ENCODE data around the gene TTBK2. TPM values are rescaled to one million over a fixed set of nuclear protein-coding genes. Genes with fewer than 3 reads are reported as not detected.

TTBK2 gene
- total RNA-seq, 4 donors from 2014 or later: 7.9 to 78.2 (median 18.2) TPM

DNA sequence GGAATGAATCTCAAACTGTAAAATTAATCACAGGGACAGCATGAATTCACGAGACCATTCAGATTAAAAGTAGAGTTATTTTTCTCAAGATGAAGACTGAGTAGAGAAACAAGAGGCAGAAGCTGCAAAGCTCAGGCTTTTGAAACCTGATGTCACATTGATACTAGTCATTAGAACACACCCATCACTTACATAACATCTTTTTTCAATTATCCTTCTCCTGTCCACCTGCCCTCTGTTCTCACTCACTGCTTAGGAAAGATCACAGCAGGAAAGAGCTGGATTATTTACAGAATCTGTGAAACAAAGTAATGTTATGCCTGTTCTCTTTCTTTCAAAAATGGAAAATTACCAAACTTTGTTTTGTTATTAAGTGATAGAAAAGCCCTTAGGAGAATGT, 111.7 kb downstream of the TTBK2 start:
- in situ Hi-C loops (cut with MboI; ENCODE audit: low pct_ligation_motif_present in 1 of 4, low pct_unique_long_range_greater_than_20kb in 1 of 4, low sequenced_read_pairs in 3 of 4) (no loop called here), intact Hi-C loops (cut with DNase I; ENCODE audit: low total_unique reads) (no loop called here)

DNA sequence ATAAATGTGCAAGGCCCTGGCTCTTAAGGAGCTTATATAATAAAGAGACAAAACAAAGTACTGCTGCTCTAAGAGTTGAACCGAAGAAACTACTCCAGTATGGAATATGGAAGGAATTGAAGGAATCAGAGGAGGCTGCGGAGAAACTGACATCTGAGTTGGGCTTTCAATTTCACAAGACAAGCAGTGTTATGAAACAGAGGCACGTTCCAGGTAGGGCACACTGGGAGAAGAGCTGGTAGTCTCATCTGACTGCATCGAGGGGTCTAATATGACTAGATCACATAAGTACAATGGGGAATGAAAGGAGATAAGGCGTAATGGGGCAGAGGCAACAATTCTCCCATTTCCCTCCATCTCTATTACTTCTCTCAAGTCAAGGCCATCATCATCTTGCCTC, 115.3 kb downstream of the TTBK2 start:
- Histone ChIP-seq H3K9me3 (no peaks in the 10 kb centered on the region), H3K27me3 (no peaks in the 10 kb centered on the region), H3K27ac (no peak overlapping the region), H3K4me1 (no peaks in the 10 kb centered on the region), H3K36me3 (no peaks in the 10 kb centered on the region), H3K4me3 (no peak overlapping the region)
- in situ Hi-C loops (cut with MboI; ENCODE audit: low pct_ligation_motif_present in 1 of 4, low pct_unique_long_range_greater_than_20kb in 1 of 4, low sequenced_read_pairs in 3 of 4): no loop called here
- intact Hi-C loops (cut with DNase I; ENCODE audit: low total_unique reads): no loop called here
- WGBS, 2 donors (ENCODE audit: low coverage in 1 of 2): 97 to 100% methylated on average over 2 to 5 of the region's 5 CpGs
- TF ChIP-seq POLR2A (IDR thresholded peaks at IDR 0.05): no peak
- TF ChIP-seq, protein P1, sequence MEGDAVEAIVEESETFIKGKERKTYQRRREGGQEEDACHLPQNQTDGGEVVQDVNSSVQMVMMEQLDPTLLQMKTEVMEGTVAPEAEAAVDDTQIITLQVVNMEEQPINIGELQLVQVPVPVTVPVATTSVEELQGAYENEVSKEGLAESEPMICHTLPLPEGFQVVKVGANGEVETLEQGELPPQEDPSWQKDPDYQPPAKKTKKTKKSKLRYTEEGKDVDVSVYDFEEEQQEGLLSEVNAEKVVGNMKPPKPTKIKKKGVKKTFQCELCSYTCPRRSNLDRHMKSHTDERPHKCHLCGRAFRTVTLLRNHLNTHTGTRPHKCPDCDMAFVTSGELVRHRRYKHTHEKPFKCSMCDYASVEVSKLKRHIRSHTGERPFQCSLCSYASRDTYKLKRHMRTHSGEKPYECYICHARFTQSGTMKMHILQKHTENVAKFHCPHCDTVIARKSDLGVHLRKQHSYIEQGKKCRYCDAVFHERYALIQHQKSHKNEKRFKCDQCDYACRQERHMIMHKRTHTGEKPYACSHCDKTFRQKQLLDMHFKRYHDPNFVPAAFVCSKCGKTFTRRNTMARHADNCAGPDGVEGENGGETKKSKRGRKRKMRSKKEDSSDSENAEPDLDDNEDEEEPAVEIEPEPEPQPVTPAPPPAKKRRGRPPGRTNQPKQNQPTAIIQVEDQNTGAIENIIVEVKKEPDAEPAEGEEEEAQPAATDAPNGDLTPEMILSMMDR (IDR thresholded peaks at IDR 0.05): no peak
- TF ChIP-seq EP300 (IDR thresholded peaks at IDR 0.05; ENCODE audit: low read depth): no peak
- TF ChIP-seq POLR2AphosphoS5 (IDR thresholded peaks at IDR 0.05): no peak
- DNase-seq: no peak

More for the DNA sequence above, 111.7 kb downstream of the TTBK2 start:
- Histone ChIP-seq H3K4me3 (no peak overlapping the region), H3K9me3 (no peaks in the 10 kb centered on the region), H3K27me3 (no peaks in the 10 kb centered on the region), H3K36me3 (no peaks in the 10 kb centered on the region), H3K4me1 (no peaks in the 10 kb centered on the region), H3K27ac (no peak overlapping the region)
- no peak for DNase-seq
- WGBS, 2 donors (ENCODE audit: low coverage in 1 of 2): 95 to 100% methylated on average over 1 of the region's 1 CpG
- TF ChIP-seq POLR2A (IDR thresholded peaks at IDR 0.05) (no peak), POLR2AphosphoS5 (IDR thresholded peaks at IDR 0.05) (no peak), EP300 (IDR thresholded peaks at IDR 0.05; ENCODE audit: low read depth) (no peak)
- TF ChIP-seq, protein P1 (IDR thresholded peaks at IDR 0.05): no peak

DNA sequence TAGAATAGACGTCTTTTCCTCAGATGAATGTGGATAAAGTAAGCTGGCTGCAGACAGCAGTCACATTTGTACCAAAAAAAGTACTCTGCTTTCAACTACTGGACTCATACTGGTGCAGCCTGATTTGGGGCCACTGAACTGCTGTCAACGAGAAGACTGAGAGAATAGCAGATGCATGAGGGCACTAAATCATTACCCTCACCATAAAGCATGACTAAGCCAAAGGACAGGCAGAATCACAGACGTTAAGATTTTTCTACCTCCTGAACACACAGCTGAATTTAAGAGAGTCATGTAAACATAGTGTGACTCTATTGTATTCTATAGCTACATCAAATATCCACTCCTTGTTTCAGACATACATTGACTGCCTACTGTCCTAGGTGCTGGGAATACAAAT, 115.8 kb downstream of the TTBK2 start:
- Histone ChIP-seq H3K9me3 (no peaks in the 10 kb centered on the region), H3K27me3 (no peaks in the 10 kb centered on the region), H3K27ac (no peak overlapping the region), H3K4me1 (no peaks in the 10 kb centered on the region), H3K36me3 (no peaks in the 10 kb centered on the region), H3K4me3 (no peak overlapping the region)
- DNase-seq: no peak
- WGBS, 2 donors (ENCODE audit: low coverage in 1 of 2): 53 to 71% methylated on average over 1 to 3 of the region's 3 CpGs
- in situ Hi-C loops (cut with MboI; ENCODE audit: low pct_ligation_motif_present in 1 of 4, low pct_unique_long_range_greater_than_20kb in 1 of 4, low sequenced_read_pairs in 3 of 4) (no loop called here), intact Hi-C loops (cut with DNase I; ENCODE audit: low total_unique reads) (no loop called here)
- TF ChIP-seq POLR2AphosphoS5 (IDR thresholded peaks at IDR 0.05): no peak
- TF ChIP-seq, protein P1 (IDR thresholded peaks at IDR 0.05): no peak
- no peak for TF ChIP-seq EP300 (IDR thresholded peaks at IDR 0.05; ENCODE audit: low read depth)

DNA sequence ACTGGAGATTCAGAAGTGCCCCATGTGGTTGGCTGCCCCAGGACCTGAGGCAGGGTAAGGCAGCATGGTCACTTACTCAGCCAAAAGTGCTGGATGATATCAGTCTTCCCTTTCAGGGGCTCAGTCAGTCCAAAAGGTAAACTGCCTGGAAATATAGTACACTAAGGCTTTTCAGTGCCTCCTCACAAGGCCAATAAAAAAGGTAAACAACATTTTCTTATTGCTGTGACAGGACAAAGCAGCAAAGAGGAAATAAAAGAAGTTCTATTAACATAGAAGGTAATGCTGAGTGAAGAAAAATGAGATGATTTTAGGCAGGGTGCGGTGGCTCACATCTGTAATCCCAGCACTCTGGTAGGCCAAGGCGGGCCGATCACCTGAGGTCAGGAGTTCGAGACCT, 117.1 kb downstream of the TTBK2 start:
- no peak for DNase-seq
- WGBS, 2 donors (ENCODE audit: low coverage in 1 of 2): 65 to 68% methylated on average over 4 of the region's 4 CpGs
- no peak for TF ChIP-seq EP300 (IDR thresholded peaks at IDR 0.05; ENCODE audit: low read depth)
- no peak for TF ChIP-seq POLR2A (IDR thresholded peaks at IDR 0.05)
- no peak for TF ChIP-seq POLR2AphosphoS5 (IDR thresholded peaks at IDR 0.05)
- TF ChIP-seq, protein P1 (IDR thresholded peaks at IDR 0.05): no peak
- intact Hi-C loops (cut with DNase I; ENCODE audit: low total_unique reads): no loop called here
- no peak overlapping the region for H3K4me3 ChIP-seq
- H3K36me3 ChIP-seq: no peaks in the 10 kb centered on the region
- no peak overlapping the region for H3K27ac ChIP-seq
- H3K4me1 ChIP-seq: no peaks in the 10 kb centered on the region
- H3K9me3 ChIP-seq: no peaks in the 10 kb centered on the region
- in situ Hi-C loops (cut with MboI; ENCODE audit: low pct_ligation_motif_present in 1 of 4, low pct_unique_long_range_greater_than_20kb in 1 of 4, low sequenced_read_pairs in 3 of 4): no loop called here
- H3K27me3 ChIP-seq: no peaks in the 10 kb centered on the region

Measured in transverse colon (tissue), 4 donors.